ENCODE results near the gene CIDEB. TPM values are rescaled to one million over a fixed set of nuclear protein-coding genes. Genes with fewer than 3 reads are reported as not detected.

The CIDEB gene
- total RNA-seq, 6 donors from 2014 or later, result 9.4 to 14.8 (median 12.8) TPM

DNA sequence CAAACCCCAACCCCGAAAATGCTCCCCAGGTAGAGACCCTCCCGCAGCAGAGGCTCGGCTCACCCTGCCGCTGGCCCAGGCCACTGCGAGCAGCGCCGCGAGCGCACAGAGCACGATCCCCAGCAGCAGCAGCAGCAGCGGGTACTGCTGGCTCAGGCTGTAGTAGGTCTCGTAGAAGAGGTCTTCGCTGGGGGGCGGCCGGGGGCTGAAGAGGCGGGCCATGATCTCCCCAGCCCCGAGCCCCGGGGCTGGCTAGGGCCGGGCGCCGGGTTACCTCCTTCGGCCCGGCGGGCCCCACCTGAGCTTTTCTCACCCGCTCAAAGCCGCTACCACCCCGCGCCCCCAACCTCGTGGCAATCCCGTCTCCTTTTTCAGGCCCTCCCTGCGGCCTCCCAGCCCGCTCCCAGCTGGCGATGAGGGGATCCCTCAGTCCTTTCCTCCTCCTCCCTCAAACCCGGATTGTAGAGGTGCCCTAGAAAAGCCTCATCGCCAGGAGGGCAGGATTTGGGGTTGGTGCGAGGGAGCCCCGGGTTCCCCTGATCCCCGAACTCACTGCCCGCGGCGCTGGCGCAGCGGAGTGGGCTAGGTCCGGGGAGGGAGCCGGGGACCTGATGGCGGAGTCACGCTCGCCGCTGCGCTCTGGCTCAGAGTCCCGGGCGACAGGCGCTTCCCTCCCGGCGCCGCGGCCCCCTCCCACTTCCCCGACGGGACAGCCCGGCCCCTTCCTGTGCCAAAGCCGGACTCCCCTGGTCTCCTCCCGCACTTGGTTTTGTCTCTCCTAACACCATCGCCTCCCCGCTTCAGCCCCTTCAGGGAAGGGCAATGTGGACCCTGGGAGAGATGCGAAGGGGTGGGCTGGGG, 26.9 kb upstream of the CIDEB start, which contains the start of gene ADCY4:
Gene ADCY4 (minus strand): TSS at position 641 of the 861 bp plus-strand sequence. CDS start 419 bp downstream, at position 222.
- 7 to 20% methylated on average over 17 to 55 of the region's 65 CpGs for WGBS, 2 donors
- peak within 1 kb of the TSS; percentile 64 to 89 (median 86) for H3K27ac ChIP-seq
- H3K36me3 ChIP-seq, result peaks cover 0 to 11% (median 3%) of the 10 kb centered on the region in 4 donors
- peaks cover 0 to 8% (median 0%) of the 10 kb centered on the region in 4 donors for H3K27me3 ChIP-seq
- DNase-seq (peak in 1 of 2 donors; percentile 89), ATAC-seq (ENCODE audit: low FRiP score in 2 of 2) (peak in 1 of 2 donors; percentile 25)
- TF ChIP-seq POLR2A (IDR thresholded peaks at IDR 0.05), result peak in 3 of 4 donors; percentile 34 to 58 (median 56)
- peak; percentile 62 to 79 for TF ChIP-seq POLR2AphosphoS5 (IDR thresholded peaks at IDR 0.05)
- no peak for TF ChIP-seq EP300 (IDR thresholded peaks at IDR 0.05)
- TF ChIP-seq, protein P1, sequence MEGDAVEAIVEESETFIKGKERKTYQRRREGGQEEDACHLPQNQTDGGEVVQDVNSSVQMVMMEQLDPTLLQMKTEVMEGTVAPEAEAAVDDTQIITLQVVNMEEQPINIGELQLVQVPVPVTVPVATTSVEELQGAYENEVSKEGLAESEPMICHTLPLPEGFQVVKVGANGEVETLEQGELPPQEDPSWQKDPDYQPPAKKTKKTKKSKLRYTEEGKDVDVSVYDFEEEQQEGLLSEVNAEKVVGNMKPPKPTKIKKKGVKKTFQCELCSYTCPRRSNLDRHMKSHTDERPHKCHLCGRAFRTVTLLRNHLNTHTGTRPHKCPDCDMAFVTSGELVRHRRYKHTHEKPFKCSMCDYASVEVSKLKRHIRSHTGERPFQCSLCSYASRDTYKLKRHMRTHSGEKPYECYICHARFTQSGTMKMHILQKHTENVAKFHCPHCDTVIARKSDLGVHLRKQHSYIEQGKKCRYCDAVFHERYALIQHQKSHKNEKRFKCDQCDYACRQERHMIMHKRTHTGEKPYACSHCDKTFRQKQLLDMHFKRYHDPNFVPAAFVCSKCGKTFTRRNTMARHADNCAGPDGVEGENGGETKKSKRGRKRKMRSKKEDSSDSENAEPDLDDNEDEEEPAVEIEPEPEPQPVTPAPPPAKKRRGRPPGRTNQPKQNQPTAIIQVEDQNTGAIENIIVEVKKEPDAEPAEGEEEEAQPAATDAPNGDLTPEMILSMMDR (IDR thresholded peaks at IDR 0.05), result no peak
- no peaks in the 10 kb centered on the region for H3K9me3 ChIP-seq
- peak within 1 kb of the TSS; percentile 6 to 55 (median 52) for H3K4me3 ChIP-seq
- peaks cover 52 to 78% (median 61%) of the 10 kb centered on the region in 4 donors for H3K4me1 ChIP-seq

DNA sequence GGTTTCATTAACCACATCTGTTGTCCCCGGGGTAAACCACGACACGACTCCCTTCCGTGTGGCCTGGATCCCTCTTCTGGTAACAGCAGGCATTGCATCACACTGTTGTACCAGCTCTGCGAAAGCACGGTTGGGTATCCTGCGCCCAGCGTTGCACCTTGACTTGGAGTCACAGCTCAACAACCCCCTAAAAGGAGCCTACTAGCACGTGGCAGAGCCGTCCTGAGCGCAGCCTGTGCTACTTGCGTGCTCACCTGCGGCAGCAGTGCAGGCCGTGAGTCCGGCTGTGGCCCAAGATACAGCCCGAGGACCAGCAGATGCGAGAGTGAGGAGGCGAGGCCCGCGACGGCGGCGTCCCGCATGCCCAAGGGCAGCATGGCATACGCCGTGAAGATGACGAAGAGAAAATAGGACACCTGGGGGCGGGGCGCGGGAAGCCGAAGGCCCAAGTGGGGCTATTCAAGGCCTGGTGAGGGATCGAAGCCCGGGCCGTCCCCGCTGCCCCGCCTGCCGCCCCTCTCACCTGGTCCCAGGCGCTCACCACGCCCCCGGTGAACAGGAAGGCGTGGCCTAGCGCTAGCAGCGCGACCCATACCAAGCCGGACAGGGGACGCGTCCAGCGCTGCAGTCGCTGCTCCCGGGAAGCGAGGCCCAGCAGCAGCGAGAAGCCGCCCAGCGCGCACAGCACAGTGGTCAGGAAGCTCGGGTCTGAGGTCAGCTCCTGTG, 24.7 kb upstream of the CIDEB start:
- Histone ChIP-seq H3K9me3 (no peaks in the 10 kb centered on the region), H3K36me3 (peaks cover 0 to 10% (median 2%) of the 10 kb centered on the region in 4 donors), H3K4me1 (peaks cover 47 to 76% (median 65%) of the 10 kb centered on the region in 4 donors), H3K27me3 (peaks cover 0 to 8% (median 0%) of the 10 kb centered on the region in 4 donors), H3K4me3 (peak overlapping the region in 3 of 4 donors; percentile 34 to 55 (median 50)), H3K27ac (peak overlapping the region in 2 of 4 donors; percentile 53 to 89)
- WGBS, 2 donors, result 29 to 32% methylated on average over 41 to 56 of the region's 56 CpGs
- ATAC-seq (ENCODE audit: low FRiP score in 2 of 2) (peak; percentile 78 to 80), DNase-seq (peak; percentile 85 to 91)
- no peak for TF ChIP-seq EP300 (IDR thresholded peaks at IDR 0.05)
- TF ChIP-seq, protein P1 (IDR thresholded peaks at IDR 0.05), result peak; percentile 70 to 85 (median 82)
- TF ChIP-seq POLR2A (IDR thresholded peaks at IDR 0.05), result no peak
- TF ChIP-seq POLR2AphosphoS5 (IDR thresholded peaks at IDR 0.05), result peak; percentile 17 to 58

DNA sequence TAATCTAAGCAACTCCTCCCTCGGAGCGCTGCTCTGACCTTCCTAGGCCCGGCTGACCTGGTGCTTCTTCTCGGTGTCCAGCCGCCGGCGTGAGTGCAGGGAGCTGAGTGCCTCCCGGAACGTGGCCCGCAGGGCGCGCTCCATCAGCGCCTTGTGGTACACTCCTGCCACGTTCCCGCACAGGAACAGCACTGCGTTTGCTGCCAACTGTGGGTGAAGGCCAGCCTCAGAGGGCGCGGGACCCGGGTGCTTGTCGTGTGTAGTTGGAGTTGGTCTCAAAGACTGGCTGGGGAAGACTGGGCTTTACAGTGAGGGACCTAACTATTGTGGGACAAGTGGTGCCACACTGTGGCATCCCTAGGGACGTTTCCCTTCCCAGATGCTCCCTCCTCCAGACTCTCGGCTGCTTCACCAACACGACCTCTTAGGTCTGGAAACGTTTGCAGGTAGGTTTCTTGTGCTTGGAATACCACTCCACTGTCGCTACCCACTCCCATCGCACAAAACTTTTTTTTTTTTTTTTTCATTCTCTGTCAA, 24.0 kb upstream of the CIDEB start:
- peaks cover 53 to 74% (median 68%) of the 10 kb centered on the region in 4 donors for H3K4me1 ChIP-seq

More for the DNA sequence above, 24.0 kb upstream of the CIDEB start:
- no peak for ATAC-seq (ENCODE audit: low FRiP score in 2 of 2)
- TF ChIP-seq, protein P1 (IDR thresholded peaks at IDR 0.05), result no peak
- no peak for TF ChIP-seq POLR2AphosphoS5 (IDR thresholded peaks at IDR 0.05)
- no peak for TF ChIP-seq EP300 (IDR thresholded peaks at IDR 0.05)
- no peak for TF ChIP-seq POLR2A (IDR thresholded peaks at IDR 0.05)
- peak overlapping the region in 1 of 4 donors; percentile 55 for H3K4me3 ChIP-seq
- 61 to 68% methylated on average over 13 to 26 of the region's 26 CpGs for WGBS, 2 donors
- H3K9me3 ChIP-seq, result no peaks in the 10 kb centered on the region
- DNase-seq, result peak in 1 of 2 donors; percentile 83
- peak overlapping the region in 2 of 4 donors; percentile 53 to 89 for H3K27ac ChIP-seq
- peaks cover 0 to 4% (median 1%) of the 10 kb centered on the region in 4 donors for H3K36me3 ChIP-seq
- peaks cover 0 to 8% (median 0%) of the 10 kb centered on the region in 4 donors for H3K27me3 ChIP-seq
